ENCODE data around the gene DHX58. TPM values are rescaled to one million over a fixed set of nuclear protein-coding genes. Genes with fewer than 3 reads are reported as not detected.
A peak's percentile ranks its signal among the peaks of the same experiment; 100 is the strongest.

Gene DHX58
- total and polyA plus RNA-seq, 4 experiments from 2014 or later = 11.9 to 43.3 (median 30.5) TPM

DNA sequence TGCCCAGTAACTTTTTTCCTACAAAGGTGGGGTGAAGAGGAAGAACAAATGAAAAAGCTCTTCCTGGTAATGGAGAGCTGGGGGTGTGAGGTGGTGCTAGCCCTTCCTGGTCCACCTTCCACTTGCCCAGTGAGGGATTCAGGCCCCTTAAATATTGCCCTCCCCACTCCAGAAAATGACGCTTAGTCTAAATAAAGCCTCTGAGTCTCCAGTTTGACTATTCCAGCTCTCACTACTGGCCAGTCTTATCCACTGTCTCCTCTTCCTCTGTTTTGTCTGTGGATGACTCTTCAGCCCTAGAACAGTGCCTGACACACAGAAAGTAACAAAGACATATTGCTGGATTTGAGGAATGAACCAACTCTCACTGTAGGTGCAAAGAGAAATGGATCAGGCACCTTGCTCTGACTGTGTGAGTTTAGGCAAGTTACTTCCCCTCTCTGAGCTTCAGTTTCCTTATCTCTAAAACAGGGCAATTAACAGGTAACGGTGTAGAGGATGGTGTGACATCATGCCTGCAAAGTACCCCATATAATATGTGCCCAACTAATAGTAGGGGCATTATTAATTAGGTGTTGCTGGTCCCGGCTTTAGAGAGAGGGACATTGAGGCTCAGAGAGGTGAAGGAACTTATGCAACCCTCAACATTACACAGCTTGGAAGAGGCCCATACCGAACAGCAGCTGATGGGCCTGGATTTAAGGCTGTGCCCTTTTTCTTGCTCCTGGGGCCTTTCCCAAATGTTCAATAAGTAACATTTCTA lies 35.5 kb downstream of the DHX58 start:
- no peak overlapping the region for H3K27ac Mint-ChIP-seq
- Histone ChIP-seq H3K4me1 (ENCODE audit: insufficient read depth, low read length) (peaks cover 3% of the 10 kb centered on the region), H3K36me3 (ENCODE audit: insufficient read depth, low read length) (no peaks in the 10 kb centered on the region), H3K4me3 (ENCODE audit: low read length in 2 of 2) (no peak overlapping the region), H3K9me3 (ENCODE audit: control insufficient read depth in 1 of 2, low read length in 2 of 2) (no peaks in the 10 kb centered on the region), H3K27me3 (ENCODE audit: insufficient read depth, low read length) (peaks cover 3% of the 10 kb centered on the region), H3K27ac (ENCODE audit: low read depth, low read length) (no peak overlapping the region)
- H3K4me1 Mint-ChIP-seq = peaks cover 0 to 3% (median 1%) of the 10 kb centered on the region in 4 donors
- ChIA-PET CTCF (ENCODE audit: partially characterized antibody) (no interaction called here), POLR2A (ENCODE audit: partially characterized antibody) (no interaction called here)
- H3K27me3 Mint-ChIP-seq = peaks cover 13 to 21% of the 10 kb centered on the region in 2 donors
- intact Hi-C loops (cut with micrococcal nuclease) = no loop called here
- no peak for DNase-seq
- H3K9me3 Mint-ChIP-seq = no peaks in the 10 kb centered on the region
- no peak overlapping the region for H3K4me3 Mint-ChIP-seq
- H3K36me3 Mint-ChIP-seq = no peaks in the 10 kb centered on the region

DNA sequence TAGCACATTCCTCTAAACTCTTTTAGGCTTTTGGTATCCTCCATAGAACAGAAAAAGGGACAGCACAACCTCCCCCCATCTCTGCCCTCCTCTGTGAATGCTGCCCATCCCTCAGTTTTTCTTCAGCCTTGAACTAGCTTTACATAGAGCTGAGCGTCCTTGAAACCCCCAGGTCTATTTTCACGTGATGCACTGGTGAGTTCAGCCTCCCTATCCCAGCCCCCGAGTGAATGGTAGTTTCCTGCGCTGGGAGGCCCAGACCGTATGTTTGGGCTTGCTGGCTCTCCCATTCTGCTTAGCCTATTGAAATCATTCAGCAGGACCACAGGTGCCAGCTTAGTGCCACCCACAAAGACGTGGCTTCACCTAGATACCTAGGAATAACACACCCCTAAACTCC lies 36.7 kb downstream of the DHX58 start:
- peaks cover 13% of the 10 kb centered on the region for H3K27me3 ChIP-seq (ENCODE audit: insufficient read depth, low read length)
- H3K27ac Mint-ChIP-seq = peak overlapping the region in 1 of 7 donors; percentile 29
- no peaks in the 10 kb centered on the region for H3K36me3 Mint-ChIP-seq
- no peak for DNase-seq
- no peaks in the 10 kb centered on the region for H3K9me3 Mint-ChIP-seq
- H3K4me1 ChIP-seq (ENCODE audit: insufficient read depth, low read length) = peaks cover 8% of the 10 kb centered on the region
- H3K4me3 ChIP-seq (ENCODE audit: low read length in 2 of 2) = no peak overlapping the region
- intact Hi-C loops (cut with micrococcal nuclease) = no loop called here
- POLR2A ChIA-PET (ENCODE audit: partially characterized antibody) = no interaction called here
- no peak overlapping the region for H3K27ac ChIP-seq (ENCODE audit: low read depth, low read length)
- CTCF ChIA-PET (ENCODE audit: partially characterized antibody) = interaction anchor here (0.9 kb wide), 1 partner anchor 10 kb away, joined by 3 read pairs; no protein-coding TSS in a partner anchor
- peaks cover 0 to 5% (median 2%) of the 10 kb centered on the region in 4 donors for H3K4me1 Mint-ChIP-seq
- H3K9me3 ChIP-seq (ENCODE audit: control insufficient read depth in 1 of 2, low read length in 2 of 2) = no peaks in the 10 kb centered on the region
- H3K36me3 ChIP-seq (ENCODE audit: insufficient read depth, low read length) = no peaks in the 10 kb centered on the region
- H3K27me3 Mint-ChIP-seq = peaks cover 16 to 28% of the 10 kb centered on the region in 2 donors
- no peak overlapping the region for H3K4me3 Mint-ChIP-seq

GRCh38 chr17:42072323-42073187 lies 40.0 kb downstream of the DHX58 start:
- no peak overlapping the region for H3K27ac Mint-ChIP-seq
- CTCF ChIA-PET (ENCODE audit: partially characterized antibody) = interaction anchor here (0.7 to 1.5 kb wide), 4 partner anchors 29 to 117 kb away, joined by 3 to 4 read pairs (median 3); no protein-coding TSS in a partner anchor

GRCh38 chr17:42071810-42072209 lies 40.7 kb downstream of the DHX58 start:
- peaks cover 13% of the 10 kb centered on the region for H3K4me1 ChIP-seq (ENCODE audit: insufficient read depth, low read length)
- Mint-ChIP-seq H3K27me3 (peaks cover 18 to 30% of the 10 kb centered on the region in 2 donors), H3K9me3 (no peaks in the 10 kb centered on the region), H3K27ac (no peak overlapping the region), H3K4me3 (peak overlapping the region in 3 of 8 donors; percentile 31 to 68 (median 35)), H3K36me3 (no peaks in the 10 kb centered on the region), H3K4me1 (peaks cover 0 to 5% (median 2%) of the 10 kb centered on the region in 4 donors)
- ChIA-PET POLR2A (ENCODE audit: partially characterized antibody) (interaction anchor here (1.4 kb wide), 1 partner anchor 40 kb away, joined by 4 read pairs; the partner anchor contains the start of gene DHX58), CTCF (ENCODE audit: partially characterized antibody) (interaction anchor here (0.6 to 1.5 kb wide), 4 partner anchors 38 to 47 kb away, joined by 3 to 5 read pairs (median 4); partner anchors contain the start of gene DHX58)
- H3K27me3 ChIP-seq (ENCODE audit: insufficient read depth, low read length) = peaks cover 13% of the 10 kb centered on the region
- H3K9me3 ChIP-seq (ENCODE audit: control insufficient read depth in 1 of 2, low read length in 2 of 2) = no peaks in the 10 kb centered on the region
- no peak overlapping the region for H3K27ac ChIP-seq (ENCODE audit: low read depth, low read length)
- no peak for DNase-seq
- no peaks in the 10 kb centered on the region for H3K36me3 ChIP-seq (ENCODE audit: insufficient read depth, low read length)
- H3K4me3 ChIP-seq (ENCODE audit: low read length in 2 of 2) = no peak overlapping the region
- intact Hi-C loops (cut with micrococcal nuclease) = no loop called here

More at GRCh38 chr17:42072323-42073187, 40.0 kb downstream of the DHX58 start:
- no peaks in the 10 kb centered on the region for H3K36me3 Mint-ChIP-seq
- H3K4me3 ChIP-seq (ENCODE audit: low read length in 2 of 2) = no peak overlapping the region
- no peaks in the 10 kb centered on the region for H3K9me3 Mint-ChIP-seq
- H3K27ac ChIP-seq (ENCODE audit: low read depth, low read length) = no peak overlapping the region
- peaks cover 0 to 5% (median 2%) of the 10 kb centered on the region in 4 donors for H3K4me1 Mint-ChIP-seq
- peaks cover 18 to 28% of the 10 kb centered on the region in 2 donors for H3K27me3 Mint-ChIP-seq
- H3K4me3 Mint-ChIP-seq = peak overlapping the region in 3 of 8 donors; percentile 31 to 60 (median 43)
- no peaks in the 10 kb centered on the region for H3K9me3 ChIP-seq (ENCODE audit: control insufficient read depth in 1 of 2, low read length in 2 of 2)
- intact Hi-C loops (cut with micrococcal nuclease) = no loop called here
- no peaks in the 10 kb centered on the region for H3K36me3 ChIP-seq (ENCODE audit: insufficient read depth, low read length)
- POLR2A ChIA-PET (ENCODE audit: partially characterized antibody) = interaction anchor here (1.4 kb wide), 1 partner anchor 39 kb away, joined by 4 read pairs; the partner anchor contains the start of gene DHX58
- DNase-seq = no peak
- peaks cover 8% of the 10 kb centered on the region for H3K4me1 ChIP-seq (ENCODE audit: insufficient read depth, low read length)
- peaks cover 13% of the 10 kb centered on the region for H3K27me3 ChIP-seq (ENCODE audit: insufficient read depth, low read length)

GRCh38 chr17:42068979-42069378 lies 43.5 kb downstream of the DHX58 start:
- peaks cover 2 to 8% (median 5%) of the 10 kb centered on the region in 4 donors for H3K4me1 Mint-ChIP-seq
- ChIA-PET CTCF (ENCODE audit: partially characterized antibody) (interaction anchor here (1.2 to 5.3 kb wide), 4 partner anchors 28 to 49 kb away, joined by 3 to 124 read pairs (median 46); partner anchors contain the start of genes DHX58 and KAT2A), POLR2A (ENCODE audit: partially characterized antibody) (interaction anchor here (1.9 kb wide), 1 partner anchor 44 kb away, joined by 8 read pairs; the partner anchor contains the start of gene DHX58)
- peaks cover 17 to 25% of the 10 kb centered on the region in 2 donors for H3K27me3 Mint-ChIP-seq
- intact Hi-C loops (cut with micrococcal nuclease) = no loop called here
- no peak for DNase-seq
- no peak overlapping the region for H3K27ac Mint-ChIP-seq
- Histone ChIP-seq H3K27ac (ENCODE audit: low read depth, low read length) (no peak overlapping the region), H3K27me3 (ENCODE audit: insufficient read depth, low read length) (peaks cover 13% of the 10 kb centered on the region), H3K36me3 (ENCODE audit: insufficient read depth, low read length) (no peaks in the 10 kb centered on the region), H3K4me1 (ENCODE audit: insufficient read depth, low read length) (peaks cover 14% of the 10 kb centered on the region), H3K9me3 (ENCODE audit: control insufficient read depth in 1 of 2, low read length in 2 of 2) (no peaks in the 10 kb centered on the region), H3K4me3 (ENCODE audit: low read length in 2 of 2) (no peak overlapping the region)
- H3K9me3 Mint-ChIP-seq = no peaks in the 10 kb centered on the region
- peak overlapping the region in 1 of 8 donors; percentile 20 for H3K4me3 Mint-ChIP-seq
- no peaks in the 10 kb centered on the region for H3K36me3 Mint-ChIP-seq

- Mint-ChIP-seq H3K27ac (no peak overlapping the region), H3K36me3 (no peaks in the 10 kb centered on the region), H3K4me1 (peaks cover 2 to 8% (median 6%) of the 10 kb centered on the region in 4 donors), H3K4me3 (no peak overlapping the region), H3K9me3 (no peaks in the 10 kb centered on the region), H3K27me3 (peaks cover 8 to 15% of the 10 kb centered on the region in 2 donors)
- H3K4me1 ChIP-seq (ENCODE audit: insufficient read depth, low read length) = peaks cover 18% of the 10 kb centered on the region
- H3K36me3 ChIP-seq (ENCODE audit: insufficient read depth, low read length) = no peaks in the 10 kb centered on the region
- no peak overlapping the region for H3K4me3 ChIP-seq (ENCODE audit: low read length in 2 of 2)
- CTCF ChIA-PET (ENCODE audit: partially characterized antibody) = interaction anchor here (0.7 to 5.3 kb wide), 17 partner anchors 9 to 114 kb away, joined by 3 to 124 read pairs (median 5); partner anchors contain the start of genes CNP, DHX58, KAT2A and ZNF385C
- H3K27me3 ChIP-seq (ENCODE audit: insufficient read depth, low read length) = peaks cover 13% of the 10 kb centered on the region
- POLR2A ChIA-PET (ENCODE audit: partially characterized antibody) = interaction anchor here (0.6 to 1.9 kb wide), 3 partner anchors 45 to 104 kb away, joined by 3 to 8 read pairs (median 3); partner anchors contain the start of gene DHX58
- peak; percentile 48 to 66 (median 59) for DNase-seq
- H3K9me3 ChIP-seq (ENCODE audit: control insufficient read depth in 1 of 2, low read length in 2 of 2) = no peaks in the 10 kb centered on the region
- intact Hi-C loops (cut with micrococcal nuclease) = loop anchor here (1.0 kb wide), 2 partner anchors 49 to 104 kb away; no protein-coding TSS in a partner anchor
- no peak overlapping the region for H3K27ac ChIP-seq (ENCODE audit: low read depth, low read length)
Measured at GRCh38 chr17:42067371-42068091, 45.0 kb downstream of the DHX58 start.
